GM18508 (cell line): ENCODE results near the gene MAP3K7.
"Not testable (repeated sequence)": the region's sequence is repeated elsewhere in the genome, so short reads cannot be mapped to it uniquely, and the experiment has no call there.

Source experiments
- ATAC-seq: cut with Tn5 transposase; IDR thresholded peaks from one replicate; pipeline ENCODE4 v1.9.1; 2021; ENCODE audit warnings: moderate number of reproducible peaks; ENCODE audit not compliant: insufficient read depth, unreplicated experiment

Gene MAP3K7

DNA sequence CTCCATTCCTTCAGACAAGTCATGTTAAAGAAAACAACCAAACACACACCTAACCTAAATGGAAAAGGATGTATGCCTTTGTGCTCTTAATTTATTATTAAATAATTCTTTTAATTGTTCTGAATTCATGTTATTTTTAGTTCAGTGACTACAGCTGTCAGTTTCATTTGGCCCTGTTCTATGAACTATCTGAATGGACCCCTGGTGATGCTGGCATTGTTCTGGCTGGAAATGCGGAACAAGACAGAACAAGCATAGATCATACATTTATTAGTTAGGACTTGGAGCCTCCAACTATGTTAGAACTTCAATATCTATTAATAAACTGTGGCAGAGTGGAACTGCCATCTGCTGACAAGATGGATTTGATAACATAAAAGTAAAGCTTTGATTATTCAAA is 5.7 kb downstream of the MAP3K7 start:
- ATAC-seq = no peak

GRCh38 chr6:90578894-90579549 is 7.8 kb downstream of the MAP3K7 start:
- no peak for ATAC-seq

DNA sequence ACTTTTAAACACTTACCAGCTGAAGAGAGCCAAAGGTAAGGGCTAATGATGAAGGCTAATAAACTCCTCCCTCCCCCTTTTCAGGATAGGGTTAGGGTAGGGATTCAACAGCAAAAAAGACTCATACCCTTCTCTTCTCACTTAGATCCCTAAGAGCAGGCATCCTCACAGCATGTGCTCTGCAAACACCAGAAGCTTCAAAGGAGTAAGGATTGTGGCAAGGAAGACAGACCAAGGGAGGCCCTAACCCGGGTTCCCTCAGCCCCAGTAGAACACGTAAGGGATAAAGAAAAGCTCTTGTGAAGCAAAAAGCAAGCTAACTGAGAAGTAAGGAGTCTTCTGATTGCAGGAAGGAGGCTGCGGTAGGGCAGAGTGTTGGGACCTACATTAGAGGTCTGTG is 11.6 kb downstream of the MAP3K7 start:
- ATAC-seq = no peak

DNA sequence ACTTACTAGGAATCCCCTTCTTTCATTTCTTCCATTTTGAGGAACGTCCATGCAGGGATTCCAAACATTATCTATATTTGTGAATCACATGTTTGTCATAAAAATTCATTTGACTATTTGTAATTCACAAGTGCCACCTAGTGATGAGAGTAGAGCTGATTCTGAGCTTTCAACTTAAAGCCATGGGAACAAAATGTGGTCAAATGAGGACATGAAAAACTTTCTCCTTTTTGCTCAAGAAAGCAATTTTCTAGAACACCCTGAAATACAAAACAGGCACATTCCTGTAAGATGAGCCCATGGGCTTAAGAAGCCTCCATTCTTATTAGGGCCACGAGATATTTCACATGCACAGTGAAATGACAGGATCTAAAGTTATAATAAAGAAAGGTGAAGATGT is 12.3 kb downstream of the MAP3K7 start:
- ATAC-seq = no peak

DNA sequence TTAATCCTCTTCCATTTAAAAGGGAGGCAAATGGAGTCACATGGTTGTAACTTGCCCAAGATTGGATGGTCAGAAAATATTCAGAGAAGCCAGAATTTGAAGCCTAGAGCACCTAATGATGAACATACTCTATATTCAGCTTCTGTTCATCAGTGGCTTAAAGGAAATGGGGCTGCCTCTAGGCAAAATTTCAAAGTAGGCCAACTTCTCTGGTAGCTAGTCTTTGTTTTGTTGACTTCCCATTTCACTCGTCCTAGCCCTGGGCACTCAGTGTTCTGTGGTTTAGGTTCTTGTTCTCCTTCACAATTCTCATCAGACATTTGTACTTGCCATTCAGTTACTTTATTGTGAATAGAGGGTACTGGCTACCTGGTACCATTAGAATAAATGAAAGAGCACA is 13.2 kb downstream of the MAP3K7 start:
- no peak for ATAC-seq

DNA sequence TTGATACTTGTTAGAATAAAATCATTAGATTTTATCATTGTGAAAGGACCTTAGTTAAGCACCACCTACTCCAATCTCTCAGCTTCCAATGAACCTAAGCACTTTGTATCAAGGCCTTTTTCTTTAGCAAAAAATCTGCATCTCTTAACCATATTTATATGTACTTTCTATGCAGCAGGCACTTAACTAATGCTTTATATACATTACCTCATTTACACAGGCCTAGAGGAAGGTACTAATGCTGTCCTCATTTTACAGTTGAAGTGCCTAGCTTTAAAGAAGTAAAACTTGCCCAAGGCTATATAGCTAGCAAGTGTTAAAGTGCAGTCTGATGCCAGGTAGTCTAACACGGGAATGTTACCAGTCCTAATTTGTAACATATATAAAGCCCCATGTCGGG is 14.0 kb downstream of the MAP3K7 start:
- no peak for ATAC-seq

DNA sequence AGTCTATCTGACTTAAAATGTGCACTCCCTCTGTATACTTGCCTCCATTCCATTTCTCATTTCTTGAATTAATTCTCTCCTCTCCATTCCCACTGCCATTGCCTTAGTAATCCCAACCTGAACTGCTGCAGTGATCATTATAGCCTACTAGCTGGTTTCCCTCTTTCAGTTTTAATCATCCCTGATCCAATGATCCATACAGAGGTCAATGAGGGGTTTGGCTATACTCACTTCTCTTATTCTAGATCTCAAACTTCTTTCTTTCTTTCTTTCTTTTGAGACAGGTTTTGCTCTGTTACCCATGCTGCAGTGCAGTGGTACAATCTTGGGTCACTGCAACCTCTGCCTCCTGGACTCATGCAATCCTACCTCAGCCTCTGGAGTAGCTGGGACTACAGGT is 17.6 kb downstream of the MAP3K7 start:
- no peak for ATAC-seq

DNA sequence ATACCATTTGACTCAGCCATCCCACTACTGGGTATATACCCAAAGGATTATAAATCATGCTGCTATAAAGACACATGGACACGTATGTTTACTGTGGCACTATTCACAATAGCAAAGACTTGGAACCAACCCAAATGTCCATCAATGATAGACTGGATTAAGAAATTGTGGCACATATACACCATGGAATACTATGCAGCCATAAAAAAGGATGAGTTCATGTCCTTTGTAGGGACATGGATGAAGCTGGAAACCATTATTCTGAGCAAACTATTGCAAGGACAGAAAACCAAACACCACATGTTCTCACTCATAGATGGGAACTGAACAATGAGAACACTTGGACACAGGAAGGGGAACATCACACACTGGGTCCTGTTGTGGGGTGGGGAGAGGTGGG is 19.2 kb downstream of the MAP3K7 start:
- not testable (repeated sequence) for ATAC-seq

DNA sequence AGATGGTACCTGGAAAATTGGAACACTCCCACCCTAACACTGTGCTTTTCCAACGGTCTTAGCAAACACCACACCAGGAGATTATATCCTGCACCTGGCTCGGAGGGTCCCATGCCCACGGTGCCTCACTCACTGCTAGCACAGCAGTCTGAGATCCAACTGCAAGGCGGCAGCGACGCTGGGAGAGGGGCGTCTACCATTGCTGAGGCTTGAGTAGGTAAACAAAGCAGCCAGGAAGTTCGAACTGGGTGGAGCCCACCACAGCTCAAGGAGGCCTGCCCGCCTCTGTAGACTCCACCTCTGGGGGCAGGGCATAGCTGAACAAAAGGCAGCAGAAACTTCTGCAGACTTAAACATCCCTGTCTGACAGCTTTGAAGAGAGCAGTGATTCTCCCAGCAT is 24.5 kb downstream of the MAP3K7 start:
- not testable (repeated sequence) for ATAC-seq

DNA sequence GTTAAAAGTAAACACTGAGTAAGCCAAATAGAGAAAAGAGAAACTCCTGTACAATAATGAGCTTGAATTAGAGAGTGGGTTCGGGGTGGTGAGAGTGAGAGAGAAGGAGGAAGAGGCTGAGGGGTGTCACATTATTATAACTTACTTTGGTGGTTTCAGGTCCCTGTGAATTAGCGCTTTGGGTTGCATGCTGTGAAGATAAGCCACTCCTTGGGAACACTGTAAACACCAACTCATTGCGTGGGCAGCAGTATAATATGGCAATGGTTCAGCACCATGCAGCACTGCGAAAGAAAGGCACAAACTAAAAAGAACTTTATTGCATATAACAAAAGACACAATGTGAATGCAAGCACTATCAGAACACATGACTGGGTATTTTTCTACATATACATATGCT is 26.9 kb downstream of the MAP3K7 start:
- no peak for ATAC-seq

DNA sequence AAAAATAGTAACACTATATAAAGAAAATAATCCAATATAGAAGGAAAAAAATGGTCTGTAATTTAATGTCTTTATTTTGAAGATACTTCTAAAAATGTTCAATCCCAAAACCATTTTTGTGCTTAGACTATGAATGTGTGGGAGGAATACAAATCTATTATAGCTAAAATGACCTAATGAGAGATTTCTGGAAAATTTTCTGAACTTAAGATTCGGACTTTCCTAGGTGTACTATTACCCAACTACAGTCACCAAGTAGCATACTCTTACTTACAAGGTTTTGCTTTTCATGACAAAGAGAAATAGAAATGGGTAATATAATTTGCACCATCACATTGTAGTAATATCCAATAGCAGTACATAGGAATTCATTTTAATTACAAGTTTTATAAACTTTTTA is 29.9 kb downstream of the MAP3K7 start:
- no peak for ATAC-seq

DNA sequence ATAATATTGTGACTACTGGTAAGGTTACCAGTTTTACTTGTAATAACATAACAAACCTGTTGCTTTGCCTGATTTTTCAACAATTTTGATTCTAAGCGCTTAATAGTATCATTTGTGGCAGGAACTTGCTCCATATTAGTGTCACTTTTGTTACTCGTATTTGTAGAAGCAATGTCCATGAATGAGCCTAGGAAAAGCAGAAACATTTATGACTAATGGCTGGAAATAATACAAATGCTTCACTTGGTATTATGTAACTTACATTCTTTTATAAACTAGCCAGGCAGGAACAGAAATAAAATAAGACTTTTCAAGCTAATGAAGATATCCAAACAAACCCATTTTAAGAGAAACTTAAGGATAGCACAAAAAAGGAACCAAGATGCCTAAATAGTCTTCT is 38.9 kb downstream of the MAP3K7 start:
- no peak for ATAC-seq

GRCh38 chr6:90547079-90547478 is 39.8 kb downstream of the MAP3K7 start:
- no peak for ATAC-seq

- ATAC-seq = no peak
These were observed 41.4 kb downstream of the MAP3K7 start for GRCh38 chr6:90545448-90545847.

DNA sequence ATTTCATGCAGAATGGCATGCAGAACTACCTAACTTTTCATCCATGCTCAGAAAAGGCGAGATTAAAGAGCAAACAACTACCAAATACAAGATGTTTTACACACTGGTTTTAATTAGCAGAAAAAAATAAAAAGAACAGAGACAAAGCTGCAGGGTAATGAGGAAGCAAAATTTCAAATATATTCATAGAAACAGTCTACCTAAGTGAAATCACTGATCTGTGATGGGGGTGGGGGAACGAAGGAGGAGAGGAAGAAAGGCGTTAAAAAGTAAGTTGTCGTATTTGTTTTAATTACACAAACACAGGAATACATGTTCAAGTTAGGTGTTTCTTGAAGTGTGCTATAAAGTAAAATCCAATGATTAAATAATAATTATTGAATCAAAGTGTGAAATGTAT is 42.1 kb downstream of the MAP3K7 start:
- ATAC-seq = no peak

DNA sequence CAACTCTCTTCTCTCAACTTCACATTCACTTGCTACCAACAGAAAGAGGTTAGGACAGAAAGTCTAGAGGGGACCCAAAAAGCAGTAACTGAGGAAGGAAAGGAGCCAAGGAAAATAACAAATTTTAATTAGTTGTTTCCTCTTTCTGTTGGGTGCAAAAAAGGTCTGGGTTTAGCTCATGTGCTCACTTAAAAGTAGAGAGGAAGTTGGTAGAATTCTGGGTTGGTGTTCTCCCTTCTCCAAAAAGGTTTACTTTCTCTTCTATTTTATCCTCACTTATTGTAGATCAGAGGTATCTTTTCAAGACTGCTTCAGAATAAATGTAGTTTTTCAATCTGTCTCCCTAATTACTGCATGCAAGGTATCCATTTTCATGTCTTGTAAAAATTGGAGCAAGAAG is 42.8 kb downstream of the MAP3K7 start:
- ATAC-seq = no peak

DNA sequence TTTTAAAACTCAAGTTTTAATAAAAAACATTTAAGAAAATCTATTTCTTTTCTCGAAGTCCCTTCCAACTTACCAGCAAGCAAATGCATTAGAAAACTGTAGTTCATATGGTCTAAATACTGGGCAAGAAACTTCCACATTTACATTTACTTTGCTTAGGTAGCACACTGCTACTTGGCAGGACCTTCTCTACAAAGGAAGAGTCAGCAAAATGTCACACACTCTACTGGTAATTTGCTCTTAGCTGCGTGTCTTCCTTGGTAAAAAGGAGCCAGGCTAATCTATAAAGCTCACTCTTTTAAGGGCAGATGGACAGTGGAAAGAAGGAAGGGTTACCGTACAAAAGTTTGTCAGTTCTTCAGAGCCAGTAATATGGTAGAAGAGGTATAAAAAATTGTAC is 45.7 kb downstream of the MAP3K7 start:
- ATAC-seq = no peak

GRCh38 chr6:90538278-90539046 is 48.4 kb downstream of the MAP3K7 start:
- no peak for ATAC-seq

DNA sequence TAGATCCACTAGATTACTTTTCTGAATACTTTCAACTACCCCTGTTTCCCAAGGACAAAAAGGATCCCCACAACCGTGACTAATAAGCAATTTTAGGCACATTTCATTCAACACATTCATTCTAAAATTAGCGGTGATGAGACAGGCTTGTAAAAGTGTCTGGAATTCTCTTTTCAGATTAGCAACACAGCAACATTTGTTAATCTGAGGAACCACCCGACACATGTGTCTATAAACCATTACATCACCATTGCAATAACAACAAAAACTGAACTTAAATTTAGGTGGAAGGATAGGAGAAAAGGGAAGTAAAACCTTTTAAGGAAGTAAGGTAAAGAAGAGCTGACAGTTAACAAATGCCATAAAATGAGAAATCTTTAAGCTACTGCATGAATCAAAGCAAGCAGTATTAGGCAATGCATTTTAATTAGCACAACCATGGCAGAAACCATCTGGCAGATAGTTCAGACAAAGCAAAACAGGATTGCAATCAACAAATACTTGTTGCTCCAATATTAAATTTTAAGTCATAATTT is 49.1 kb downstream of the MAP3K7 start:
- peak; percentile 80 for ATAC-seq

- no peak for ATAC-seq
These were observed 49.8 kb downstream of the MAP3K7 start for GRCh38 chr6:90537027-90537426.

GRCh38 chr6:90536520-90536919 is 50.4 kb downstream of the MAP3K7 start:
- no peak for ATAC-seq
